ENCODE data around the gene SGSM2. TPM values are rescaled to one million over a fixed set of nuclear protein-coding genes. Genes with fewer than 3 reads are reported as not detected.

Gene SGSM2
- total and polyA plus RNA-seq, 2 of the 13 experiments (the other 11 are each of a cell fraction or from before 2014, with no cell fraction given) = 30.4 to 51.3 TPM

DNA sequence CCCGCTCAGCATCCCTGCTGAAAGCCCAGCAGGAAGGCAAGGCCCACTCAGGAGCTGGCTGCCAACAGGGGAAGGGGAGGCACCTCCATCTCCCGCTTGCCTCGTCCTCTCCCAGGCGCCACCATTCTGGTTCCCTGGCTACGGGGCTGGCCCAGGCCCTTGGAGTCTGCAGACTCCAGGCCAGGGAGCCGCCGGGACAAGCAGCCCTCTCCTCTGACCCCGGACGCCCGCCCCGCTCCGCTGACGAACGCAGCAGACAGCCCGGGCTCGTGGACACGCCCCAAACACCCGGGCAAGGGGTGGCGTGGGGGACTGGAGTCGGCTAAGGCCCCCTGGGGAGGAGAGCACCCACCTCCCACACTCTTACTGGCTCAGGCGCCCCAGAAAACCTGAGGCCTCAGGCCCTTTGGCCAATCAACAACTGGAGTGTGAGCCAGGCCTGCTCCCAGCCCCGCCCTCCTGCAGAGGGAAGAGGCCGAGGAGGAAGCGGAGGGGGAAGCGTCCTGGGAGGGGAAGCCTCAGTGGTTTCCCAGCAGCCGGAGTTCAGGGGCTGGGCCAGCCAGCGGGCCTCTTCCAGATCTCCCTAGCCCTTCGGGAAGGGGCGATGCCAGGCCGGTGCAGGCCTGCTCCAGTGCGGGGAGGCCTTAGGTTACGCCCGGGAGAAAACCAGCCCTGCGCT is 59.4 kb downstream of the SGSM2 start (continued):
- TF ChIP-seq ZBTB8A (CRISPR knock-in tag; IDR thresholded peaks at IDR 0.05; ENCODE audit: borderline replicate concordance, low read depth) = no peak
- no peak for TF ChIP-seq TAF15 (IDR thresholded peaks at IDR 0.05; ENCODE audit: low read depth, low read length, poor library complexity, severe bottlenecking)
- TF ChIP-seq, protein P1, sequence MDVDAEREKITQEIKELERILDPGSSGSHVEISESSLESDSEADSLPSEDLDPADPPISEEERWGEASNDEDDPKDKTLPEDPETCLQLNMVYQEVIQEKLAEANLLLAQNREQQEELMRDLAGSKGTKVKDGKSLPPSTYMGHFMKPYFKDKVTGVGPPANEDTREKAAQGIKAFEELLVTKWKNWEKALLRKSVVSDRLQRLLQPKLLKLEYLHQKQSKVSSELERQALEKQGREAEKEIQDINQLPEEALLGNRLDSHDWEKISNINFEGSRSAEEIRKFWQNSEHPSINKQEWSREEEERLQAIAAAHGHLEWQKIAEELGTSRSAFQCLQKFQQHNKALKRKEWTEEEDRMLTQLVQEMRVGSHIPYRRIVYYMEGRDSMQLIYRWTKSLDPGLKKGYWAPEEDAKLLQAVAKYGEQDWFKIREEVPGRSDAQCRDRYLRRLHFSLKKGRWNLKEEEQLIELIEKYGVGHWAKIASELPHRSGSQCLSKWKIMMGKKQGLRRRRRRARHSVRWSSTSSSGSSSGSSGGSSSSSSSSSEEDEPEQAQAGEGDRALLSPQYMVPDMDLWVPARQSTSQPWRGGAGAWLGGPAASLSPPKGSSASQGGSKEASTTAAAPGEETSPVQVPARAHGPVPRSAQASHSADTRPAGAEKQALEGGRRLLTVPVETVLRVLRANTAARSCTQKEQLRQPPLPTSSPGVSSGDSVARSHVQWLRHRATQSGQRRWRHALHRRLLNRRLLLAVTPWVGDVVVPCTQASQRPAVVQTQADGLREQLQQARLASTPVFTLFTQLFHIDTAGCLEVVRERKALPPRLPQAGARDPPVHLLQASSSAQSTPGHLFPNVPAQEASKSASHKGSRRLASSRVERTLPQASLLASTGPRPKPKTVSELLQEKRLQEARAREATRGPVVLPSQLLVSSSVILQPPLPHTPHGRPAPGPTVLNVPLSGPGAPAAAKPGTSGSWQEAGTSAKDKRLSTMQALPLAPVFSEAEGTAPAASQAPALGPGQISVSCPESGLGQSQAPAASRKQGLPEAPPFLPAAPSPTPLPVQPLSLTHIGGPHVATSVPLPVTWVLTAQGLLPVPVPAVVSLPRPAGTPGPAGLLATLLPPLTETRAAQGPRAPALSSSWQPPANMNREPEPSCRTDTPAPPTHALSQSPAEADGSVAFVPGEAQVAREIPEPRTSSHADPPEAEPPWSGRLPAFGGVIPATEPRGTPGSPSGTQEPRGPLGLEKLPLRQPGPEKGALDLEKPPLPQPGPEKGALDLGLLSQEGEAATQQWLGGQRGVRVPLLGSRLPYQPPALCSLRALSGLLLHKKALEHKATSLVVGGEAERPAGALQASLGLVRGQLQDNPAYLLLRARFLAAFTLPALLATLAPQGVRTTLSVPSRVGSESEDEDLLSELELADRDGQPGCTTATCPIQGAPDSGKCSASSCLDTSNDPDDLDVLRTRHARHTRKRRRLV (CRISPR knock-in tag; IDR thresholded peaks at IDR 0.05) = no peak
- TF ChIP-seq CHCHD3 (CRISPR knock-in tag; IDR thresholded peaks at IDR 0.05) = no peak
- TF ChIP-seq, protein P2, sequence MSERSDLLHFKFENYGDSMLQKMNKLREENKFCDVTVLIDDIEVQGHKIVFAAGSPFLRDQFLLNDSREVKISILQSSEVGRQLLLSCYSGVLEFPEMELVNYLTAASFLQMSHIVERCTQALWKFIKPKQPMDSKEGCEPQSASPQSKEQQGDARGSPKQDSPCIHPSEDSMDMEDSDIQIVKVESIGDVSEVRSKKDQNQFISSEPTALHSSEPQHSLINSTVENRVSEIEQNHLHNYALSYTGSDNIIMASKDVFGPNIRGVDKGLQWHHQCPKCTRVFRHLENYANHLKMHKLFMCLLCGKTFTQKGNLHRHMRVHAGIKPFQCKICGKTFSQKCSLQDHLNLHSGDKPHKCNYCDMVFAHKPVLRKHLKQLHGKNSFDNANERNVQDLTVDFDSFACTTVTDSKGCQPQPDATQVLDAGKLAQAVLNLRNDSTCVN (CRISPR knock-in tag; IDR thresholded peaks at IDR 0.05; ENCODE audit: borderline replicate concordance) = no peak
- TF ChIP-seq NFE2L1 (CRISPR knock-in tag; IDR thresholded peaks at IDR 0.05; ENCODE audit: borderline replicate concordance) = no peak
- no peak for TF ChIP-seq ZNF230 (CRISPR knock-in tag; IDR thresholded peaks at IDR 0.05)
- TF ChIP-seq ZNF260 (CRISPR knock-in tag; IDR thresholded peaks at IDR 0.05; ENCODE audit: borderline replicate concordance, low read depth) = no peak
- TF ChIP-seq ATRX (CRISPR knock-in tag; IDR thresholded peaks at IDR 0.05; ENCODE audit: borderline replicate concordance) = no peak
- TF ChIP-seq, protein P3, sequence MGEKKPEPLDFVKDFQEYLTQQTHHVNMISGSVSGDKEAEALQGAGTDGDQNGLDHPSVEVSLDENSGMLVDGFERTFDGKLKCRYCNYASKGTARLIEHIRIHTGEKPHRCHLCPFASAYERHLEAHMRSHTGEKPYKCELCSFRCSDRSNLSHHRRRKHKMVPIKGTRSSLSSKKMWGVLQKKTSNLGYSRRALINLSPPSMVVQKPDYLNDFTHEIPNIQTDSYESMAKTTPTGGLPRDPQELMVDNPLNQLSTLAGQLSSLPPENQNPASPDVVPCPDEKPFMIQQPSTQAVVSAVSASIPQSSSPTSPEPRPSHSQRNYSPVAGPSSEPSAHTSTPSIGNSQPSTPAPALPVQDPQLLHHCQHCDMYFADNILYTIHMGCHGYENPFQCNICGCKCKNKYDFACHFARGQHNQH (CRISPR knock-in tag; IDR thresholded peaks at IDR 0.05) = no peak
- TF ChIP-seq ATAD3A (CRISPR knock-in tag; IDR thresholded peaks at IDR 0.05) = no peak
- TF ChIP-seq, protein P4, sequence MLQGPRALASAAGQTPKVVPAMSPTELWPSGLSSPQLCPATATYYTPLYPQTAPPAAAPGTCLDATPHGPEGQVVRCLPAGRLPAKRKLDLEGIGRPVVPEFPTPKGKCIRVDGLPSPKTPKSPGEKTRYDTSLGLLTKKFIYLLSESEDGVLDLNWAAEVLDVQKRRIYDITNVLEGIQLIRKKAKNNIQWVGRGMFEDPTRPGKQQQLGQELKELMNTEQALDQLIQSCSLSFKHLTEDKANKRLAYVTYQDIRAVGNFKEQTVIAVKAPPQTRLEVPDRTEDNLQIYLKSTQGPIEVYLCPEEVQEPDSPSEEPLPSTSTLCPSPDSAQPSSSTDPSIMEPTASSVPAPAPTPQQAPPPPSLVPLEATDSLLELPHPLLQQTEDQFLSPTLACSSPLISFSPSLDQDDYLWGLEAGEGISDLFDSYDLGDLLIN (CRISPR knock-in tag; IDR thresholded peaks at IDR 0.05; ENCODE audit: borderline replicate concordance) = no peak
- TF ChIP-seq RCOR2 (CRISPR knock-in tag; IDR thresholded peaks at IDR 0.05) = no peak
- TF ChIP-seq U2AF2 (IDR thresholded peaks at IDR 0.05; ENCODE audit: low read depth, low read length) = no peak
- TF ChIP-seq TMF1 (CRISPR knock-in tag; IDR thresholded peaks at IDR 0.05; ENCODE audit: low read depth) = no peak
- TF ChIP-seq ASH2L (IDR thresholded peaks at IDR 0.05; ENCODE audit: insufficient read length, low read depth, low read length) = no peak
- no peak for TF ChIP-seq IRX3 (CRISPR knock-in tag; IDR thresholded peaks at IDR 0.05; ENCODE audit: borderline replicate concordance, low read depth)
- TF ChIP-seq ZNF703 (CRISPR knock-in tag; IDR thresholded peaks at IDR 0.05; ENCODE audit: borderline replicate concordance) = no peak
- no peak for TF ChIP-seq ZNF546 (CRISPR knock-in tag; conservative IDR thresholded peaks at IDR 0.05)

Measured in HepG2 (cell line).